GM21717 (cell line): ENCODE measurements around the gene BUB1B.
"Not testable (repeated sequence)": the region's sequence is repeated elsewhere in the genome, so short reads cannot be mapped to it uniquely, and the experiment has no call there.

Experiments used
- ATAC-seq: cut with Tn5 transposase; IDR thresholded peaks from one replicate; pipeline ENCODE4 v1.9.1; 2021; ENCODE audit warnings: mild to moderate bottlenecking, moderate library complexity; ENCODE audit not compliant: unreplicated experiment

Gene BUB1B

GRCh38 chr15:40136470-40137302 is 24.2 kb upstream of the BUB1B start:
- no peak for ATAC-seq

DNA sequence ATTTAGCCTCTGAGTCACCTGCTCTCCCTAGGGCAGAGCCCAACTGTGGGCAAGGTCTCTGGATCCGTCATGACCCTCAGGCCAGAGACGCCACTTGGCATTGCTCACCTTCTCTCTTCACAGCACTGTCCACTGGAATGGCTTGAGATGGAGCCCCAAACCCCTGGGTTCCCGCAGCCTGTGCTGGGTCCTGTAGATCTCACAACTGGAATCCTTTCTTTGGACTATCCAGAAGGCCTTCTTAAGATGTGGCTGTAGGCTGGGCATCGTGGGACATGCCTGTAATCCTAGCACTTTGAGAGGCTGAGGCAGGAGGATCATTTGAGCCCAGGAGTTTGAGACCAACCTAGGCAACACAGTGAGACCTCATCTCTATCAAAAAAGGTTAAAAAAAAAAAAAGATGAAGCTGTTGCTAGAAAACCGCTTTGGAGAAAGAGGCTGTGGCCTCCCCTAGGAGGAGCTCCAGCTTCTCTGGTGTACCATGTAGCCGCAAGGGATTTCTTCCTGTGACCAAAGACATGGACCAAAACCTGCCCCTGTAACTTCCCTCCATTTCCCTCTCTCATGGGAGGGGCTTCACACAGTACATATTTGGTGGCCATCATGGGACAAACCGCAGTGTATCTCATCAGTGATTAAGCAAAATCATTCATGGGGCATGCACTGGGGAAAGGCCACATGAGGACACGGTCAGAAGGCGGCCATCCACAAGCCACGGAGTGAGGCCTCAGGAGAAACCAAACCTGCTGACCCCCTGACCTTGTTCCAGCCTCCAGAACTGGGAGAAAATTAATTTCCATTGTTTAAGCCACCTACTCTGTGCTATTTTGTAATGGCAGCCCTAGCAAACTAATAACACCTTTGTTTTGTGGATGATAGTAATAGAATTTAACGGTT is 23.3 kb upstream of the BUB1B start:
- no peak for ATAC-seq

- ATAC-seq = not testable (repeated sequence)
These were observed 22.7 kb upstream of the BUB1B start for GRCh38 chr15:40138201-40138570.

DNA sequence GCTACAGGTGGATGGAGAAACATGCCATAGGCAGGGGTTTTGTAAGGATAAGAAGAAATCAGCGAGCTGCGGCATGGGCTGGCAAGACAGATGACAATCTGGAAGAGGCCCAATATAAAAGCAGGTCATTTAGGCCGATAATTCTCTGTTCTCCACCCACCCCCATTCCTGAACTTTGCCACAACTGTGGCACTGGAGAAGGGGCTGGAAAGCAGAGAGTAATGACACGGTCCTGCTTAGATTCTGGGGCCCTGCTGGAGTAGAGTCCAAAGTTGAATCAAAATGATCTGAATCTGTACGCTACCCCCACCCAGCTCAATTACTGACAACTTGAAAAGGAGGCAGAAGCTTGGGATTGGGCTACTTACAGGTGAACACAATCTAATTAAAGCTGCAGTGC is 18.4 kb upstream of the BUB1B start:
- no peak for ATAC-seq

- ATAC-seq = no peak
These were observed 14.8 kb upstream of the BUB1B start for GRCh38 chr15:40146037-40146436.

DNA sequence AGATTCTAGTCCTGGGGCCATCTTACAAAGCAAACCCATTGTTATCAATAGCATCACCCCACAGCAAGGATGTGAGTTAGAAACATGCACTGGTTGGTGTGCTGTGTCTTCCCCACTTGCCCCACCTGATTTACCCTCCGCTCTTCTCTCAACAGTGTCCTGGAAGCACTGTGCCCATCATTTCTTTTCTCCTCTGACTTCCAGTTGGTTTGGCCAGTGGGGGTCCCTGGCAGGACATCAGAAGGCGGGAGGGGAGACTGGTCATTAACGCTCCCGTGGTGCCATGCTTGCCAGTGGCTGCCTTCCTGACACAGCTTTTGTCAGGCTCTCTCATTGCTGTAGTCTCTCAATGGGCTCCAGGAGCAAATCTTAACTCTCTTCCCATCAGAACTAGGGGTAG is 11.5 kb upstream of the BUB1B start:
- ATAC-seq = no peak

- no peak for ATAC-seq
These were observed 10.5 kb upstream of the BUB1B start for GRCh38 chr15:40150163-40150925.

DNA sequence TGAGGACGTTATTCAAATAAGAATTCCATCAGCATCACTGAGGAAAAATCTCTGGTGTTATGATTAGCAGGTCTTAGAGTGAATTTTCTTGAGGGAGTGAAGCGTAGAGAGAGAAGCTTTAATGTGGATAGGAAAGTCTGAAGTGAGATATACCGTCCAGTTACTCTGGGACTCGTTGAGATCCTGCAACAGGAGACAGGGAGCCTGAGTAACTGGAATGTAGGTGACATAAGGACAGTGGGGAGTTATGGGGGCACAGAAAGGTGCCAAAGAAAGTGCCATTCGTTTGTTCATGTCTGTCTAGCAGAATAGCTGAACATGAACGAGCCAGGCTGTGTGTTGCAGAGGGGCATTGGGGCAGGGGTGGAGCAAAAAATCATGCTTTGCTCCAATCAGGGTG is 9.4 kb upstream of the BUB1B start:
- ATAC-seq = no peak

GRCh38 chr15:40151991-40152390 is 8.9 kb upstream of the BUB1B start:
- no peak for ATAC-seq

DNA sequence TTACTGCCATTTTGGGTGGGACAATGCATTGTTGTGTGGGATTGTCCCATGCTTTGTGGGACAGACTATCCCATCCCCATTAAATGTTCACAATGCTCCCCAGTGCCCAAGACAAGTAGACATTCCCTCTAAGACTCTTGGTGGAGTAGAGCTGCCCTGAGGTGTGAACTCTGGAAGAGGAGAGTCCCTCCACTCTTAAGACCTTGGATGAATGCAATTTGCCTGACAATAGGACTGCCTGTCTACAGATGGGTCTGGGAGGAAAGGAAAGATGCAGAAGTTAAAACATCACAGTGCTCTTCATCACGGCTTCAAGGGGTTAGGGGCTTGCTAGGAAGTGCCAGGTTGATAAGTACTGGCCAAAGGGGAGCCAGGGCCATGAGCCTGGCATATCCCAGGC is 6.0 kb upstream of the BUB1B start:
- ATAC-seq = not testable (repeated sequence)

- ATAC-seq = no peak
These were observed 5.5 kb upstream of the BUB1B start for GRCh38 chr15:40155270-40155910.

DNA sequence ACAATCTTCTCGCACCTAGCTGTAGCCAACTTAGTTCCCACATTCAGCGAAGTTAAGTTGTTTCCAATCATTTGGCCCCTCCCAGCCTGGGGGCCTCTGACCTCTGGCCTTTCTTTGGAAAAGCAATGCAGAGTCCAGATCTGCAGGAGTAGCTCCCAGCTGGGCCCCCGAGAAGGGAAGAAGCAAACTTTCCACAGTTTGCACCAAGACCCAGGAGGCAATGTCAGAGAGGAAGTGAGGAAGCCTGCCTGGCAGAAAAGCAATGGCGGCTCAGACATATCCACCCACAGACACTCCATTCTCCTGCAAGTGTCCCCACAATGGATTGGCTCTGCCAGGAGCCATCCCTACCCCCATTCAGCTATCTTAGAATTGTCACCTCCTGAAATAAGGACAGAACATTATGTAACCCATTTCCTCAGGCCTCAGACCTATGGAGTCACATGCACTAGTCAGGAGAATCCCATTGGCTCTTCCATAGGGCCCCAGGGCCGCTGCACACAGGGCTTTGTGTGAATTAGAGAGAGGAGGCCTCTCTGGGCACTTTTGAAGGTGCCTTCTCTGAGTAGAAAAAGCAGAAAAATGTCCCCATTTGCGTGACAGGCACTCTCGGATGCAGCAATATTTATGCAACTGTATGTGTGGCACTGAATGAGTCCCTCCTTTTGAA is 3.0 kb upstream of the BUB1B start:
- no peak for ATAC-seq

- ATAC-seq = no peak
These were observed 848 bp upstream of the BUB1B start for GRCh38 chr15:40160021-40160420.

GRCh38 chr15:40161693-40162391 is 973 bp downstream of the BUB1B start:
- no peak for ATAC-seq

DNA sequence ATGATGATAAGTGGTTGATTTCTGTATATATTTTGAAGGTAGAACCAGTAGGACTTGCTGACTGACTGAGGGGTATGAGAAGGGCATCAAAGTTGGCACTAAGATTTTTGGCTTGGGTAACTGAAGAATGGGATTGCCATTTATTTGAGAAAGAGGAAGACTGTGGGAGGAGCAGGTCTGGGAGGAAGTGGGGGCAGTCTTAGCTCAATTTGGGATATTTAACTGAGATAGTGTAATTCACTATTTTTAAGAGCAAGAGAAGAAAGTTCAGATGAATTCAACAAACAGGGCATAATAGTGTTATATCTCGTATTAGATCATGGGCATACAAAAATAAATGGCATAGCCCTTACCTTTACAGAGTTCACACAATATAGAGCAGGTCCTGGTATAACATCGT is 1.7 kb downstream of the BUB1B start:
- ATAC-seq = no peak

GRCh38 chr15:40163657-40164416 is 3.0 kb downstream of the BUB1B start:
- ATAC-seq = no peak

DNA sequence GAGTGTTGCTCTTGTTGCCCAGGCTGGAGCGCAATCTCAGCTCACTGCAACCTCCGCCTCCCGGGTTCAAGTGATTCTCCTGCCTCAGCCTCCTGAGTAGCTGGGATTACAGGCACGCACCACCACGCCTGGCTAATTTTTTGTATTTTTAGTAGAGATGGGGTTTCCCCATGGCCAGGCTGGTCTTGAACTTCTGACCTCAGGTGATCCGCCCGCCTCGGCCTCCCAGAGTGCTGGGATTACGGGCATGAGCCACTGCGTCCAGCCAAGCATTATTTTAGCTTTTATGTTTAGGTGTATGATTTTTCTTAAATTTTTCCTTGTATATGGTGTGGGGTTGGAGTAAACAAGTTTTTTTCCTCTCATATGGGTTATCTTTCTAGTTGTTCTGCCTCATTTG is 6.5 kb downstream of the BUB1B start:
- not testable (repeated sequence) for ATAC-seq

GRCh38 chr15:40175160-40175559 is 14.3 kb downstream of the BUB1B start:
- ATAC-seq = no peak
